Esophagus (tissue), 2 donors: Measurements from ENCODE around the gene ZNF827. TPM values are rescaled to one million over a fixed set of nuclear protein-coding genes. Genes with fewer than 3 reads are reported as not detected.

Experiments used
- H3K27ac ChIP-seq, 2 donors: one replicate each; pipeline ENCODE4 v1.5.1; 2013; ENCODE audit warnings: low read depth in 2 of 2, mild to moderate bottlenecking in 2 of 2, inconsistent platforms in 1 of 2, low read length in 1 of 2, moderate library complexity in 1 of 2
- H3K27me3 ChIP-seq, 2 donors: one replicate each; pipeline ENCODE4 v1.6.1; 2013; ENCODE audit warnings: low read length in 2 of 2, control low read depth in 1 of 2, mild to moderate bottlenecking in 1 of 2; ENCODE audit not compliant: insufficient read depth in 2 of 2, control insufficient read depth in 1 of 2
- H3K36me3 ChIP-seq, 2 donors: one replicate each; pipeline ENCODE4 v1.6.1; 2013; ENCODE audit warnings: low read length in 1 of 2; ENCODE audit not compliant: control insufficient read depth in 2 of 2, insufficient read depth in 2 of 2
- H3K4me1 ChIP-seq, 2 donors: one replicate each; pipeline ENCODE4 v1.6.1; 2013; ENCODE audit warnings: low read length in 1 of 2; ENCODE audit not compliant: control insufficient read depth in 2 of 2, insufficient read depth in 2 of 2
- H3K4me3 ChIP-seq, 2 donors: one replicate each; pipeline ENCODE4 v1.5.1; 2013; ENCODE audit warnings: low read length in 2 of 2, mild to moderate bottlenecking in 2 of 2, low read depth in 1 of 2, moderate library complexity in 1 of 2
- H3K9me3 ChIP-seq, 2 donors: one replicate each; pipeline ENCODE4 v1.6.1; 2013; ENCODE audit warnings: mild to moderate bottlenecking in 2 of 2, low read depth in 1 of 2, low read length in 1 of 2, moderate library complexity in 1 of 2; ENCODE audit not compliant: control insufficient read depth in 2 of 2, insufficient read depth in 1 of 2
- WGBS, 2 donors: extraction: QIAGEN DNeasy Blood & Tissue Kit; methylation state at CpG; one replicate each; pipeline ENCODE4 v1.1.7; 2013; 5-methylcytosine and 5-hydroxymethylcytosine counted together
- polyA plus RNA-seq, 2 donors: library from polyadenylated mRNA; stranded (reverse); fragments of 200-250 nt; gene quantifications; one replicate each; pipeline ENCODE4 v1.2.3, GENCODE V29; 2013
- donor health status: healthy with polysubstance abuse.
- donor health status: Bipolar disorder and iron deficiency.

The ZNF827 gene
- polyA plus RNA-seq, 2 donors: 1.6 to 2.0 TPM

GRCh38 chr4:145934434-145935047 lies 4.1 kb downstream of the ZNF827 start:
- H3K4me1 ChIP-seq: peaks cover 0 to 2% of the 10 kb centered on the region in 2 donors
- peak overlapping the region in 1 of 2 donors; percentile 37 for H3K27ac ChIP-seq
- H3K4me3 ChIP-seq: no peak overlapping the region
- no peaks in the 10 kb centered on the region for H3K9me3 ChIP-seq
- WGBS, 2 donors: 70 to 76% methylated on average over 3 of the region's 3 CpGs
- H3K36me3 ChIP-seq: no peaks in the 10 kb centered on the region
- H3K27me3 ChIP-seq: no peaks in the 10 kb centered on the region

GRCh38 chr4:145933134-145933533 lies 5.5 kb downstream of the ZNF827 start:
- H3K4me3 ChIP-seq: no peak overlapping the region
- no peak overlapping the region for H3K27ac ChIP-seq
- H3K9me3 ChIP-seq: no peaks in the 10 kb centered on the region
- no peaks in the 10 kb centered on the region for H3K27me3 ChIP-seq
- peaks cover 0 to 2% of the 10 kb centered on the region in 2 donors for H3K4me1 ChIP-seq
- no peaks in the 10 kb centered on the region for H3K36me3 ChIP-seq
- whole genome bisulfite sequencing, 2 donors: 79 to 80% methylated on average over 2 of the region's 2 CpGs

GRCh38 chr4:145931403-145931802 lies 7.2 kb downstream of the ZNF827 start:
- Histone ChIP-seq H3K9me3 (no peaks in the 10 kb centered on the region), H3K36me3 (no peaks in the 10 kb centered on the region), H3K27ac (no peak overlapping the region), H3K27me3 (no peaks in the 10 kb centered on the region), H3K4me1 (peaks cover 0 to 2% of the 10 kb centered on the region in 2 donors), H3K4me3 (no peak overlapping the region)
- 92 to 94% methylated on average over 2 of the region's 2 CpGs for WGBS, 2 donors

GRCh38 chr4:145930592-145930991 lies 8.0 kb downstream of the ZNF827 start:
- no peak overlapping the region for H3K4me3 ChIP-seq
- no peaks in the 10 kb centered on the region for H3K36me3 ChIP-seq
- H3K27me3 ChIP-seq: no peaks in the 10 kb centered on the region
- H3K9me3 ChIP-seq: no peaks in the 10 kb centered on the region
- H3K4me1 ChIP-seq: peaks cover 0 to 2% of the 10 kb centered on the region in 2 donors
- H3K27ac ChIP-seq: no peak overlapping the region
- WGBS, 2 donors: 82 to 85% methylated on average over 8 of the region's 8 CpGs

- WGBS, 2 donors: 64 to 67% methylated on average over 2 of the region's 2 CpGs
- no peak overlapping the region for H3K27ac ChIP-seq
- H3K27me3 ChIP-seq: no peaks in the 10 kb centered on the region
- peaks cover 0 to 2% of the 10 kb centered on the region in 2 donors for H3K4me1 ChIP-seq
- no peaks in the 10 kb centered on the region for H3K9me3 ChIP-seq
- no peaks in the 10 kb centered on the region for H3K36me3 ChIP-seq
- no peak overlapping the region for H3K4me3 ChIP-seq
Measured at GRCh38 chr4:145929415-145930178, 9.0 kb downstream of the ZNF827 start.

GRCh38 chr4:145928748-145929147 lies 9.9 kb downstream of the ZNF827 start:
- 88 to 93% methylated on average over 8 of the region's 8 CpGs for WGBS, 2 donors
- no peak overlapping the region for H3K27ac ChIP-seq
- H3K27me3 ChIP-seq: no peaks in the 10 kb centered on the region
- H3K36me3 ChIP-seq: no peaks in the 10 kb centered on the region
- H3K4me1 ChIP-seq: no peaks in the 10 kb centered on the region
- no peak overlapping the region for H3K4me3 ChIP-seq
- H3K9me3 ChIP-seq: no peaks in the 10 kb centered on the region

- H3K27me3 ChIP-seq: no peaks in the 10 kb centered on the region
- no peak overlapping the region for H3K4me3 ChIP-seq
- no peaks in the 10 kb centered on the region for H3K4me1 ChIP-seq
- no peak overlapping the region for H3K27ac ChIP-seq
- 91% methylated on average over 7 of the region's 7 CpGs for WGBS, 2 donors
- H3K36me3 ChIP-seq: no peaks in the 10 kb centered on the region
- H3K9me3 ChIP-seq: no peaks in the 10 kb centered on the region
Measured at GRCh38 chr4:145927030-145927429, 11.6 kb downstream of the ZNF827 start.

GRCh38 chr4:145921231-145921630 lies 17.4 kb downstream of the ZNF827 start:
- no peak overlapping the region for H3K27ac ChIP-seq
- 77 to 95% methylated on average over 1 of the region's 1 CpG for WGBS, 2 donors
- no peaks in the 10 kb centered on the region for H3K9me3 ChIP-seq
- no peaks in the 10 kb centered on the region for H3K27me3 ChIP-seq
- H3K4me3 ChIP-seq: no peak overlapping the region
- no peaks in the 10 kb centered on the region for H3K36me3 ChIP-seq
- peaks cover 0 to 2% of the 10 kb centered on the region in 2 donors for H3K4me1 ChIP-seq

- H3K4me1 ChIP-seq: peaks cover 0 to 2% of the 10 kb centered on the region in 2 donors
- H3K9me3 ChIP-seq: no peaks in the 10 kb centered on the region
- no peak overlapping the region for H3K27ac ChIP-seq
- 49 to 63% methylated on average over 8 of the region's 8 CpGs for WGBS, 2 donors
- no peak overlapping the region for H3K4me3 ChIP-seq
- H3K27me3 ChIP-seq: no peaks in the 10 kb centered on the region
- H3K36me3 ChIP-seq: no peaks in the 10 kb centered on the region
Measured at GRCh38 chr4:145920205-145920604, 18.4 kb downstream of the ZNF827 start.

- WGBS, 2 donors: 97 to 98% methylated on average over 2 of the region's 2 CpGs
- Histone ChIP-seq H3K36me3 (no peaks in the 10 kb centered on the region), H3K4me3 (no peak overlapping the region), H3K27me3 (no peaks in the 10 kb centered on the region), H3K4me1 (no peaks in the 10 kb centered on the region), H3K27ac (no peak overlapping the region), H3K9me3 (no peaks in the 10 kb centered on the region)
Measured at GRCh38 chr4:145912376-145912775, 26.2 kb downstream of the ZNF827 start.
